GM12878 (cell line): ENCODE measurements around the gene RESP18. TPM values are rescaled to one million over a fixed set of nuclear protein-coding genes. Genes with fewer than 3 reads are reported as not detected.

Source experiments
- ATAC-seq: fragments of 200-7000 bp; cut with Tn5 transposase; 3 replicates; pipeline ENCODE4 v1.9.1; 2020; ENCODE audit warnings: mild to moderate bottlenecking, moderate library complexity
- BruUV-seq: library from RNA; stranded (reverse); fragments of 400-500 nt; replicated peaks from 2 replicates; lab custom pipeline; 2021; lab: Mats Ljungman, UMichigan
- CTCF ChIA-PET: fragments of 300-600 bp; sonication (Branson Sonifier 250); formaldehyde crosslinking; extraction: SDS; loops from one replicate; lab custom pipeline; 2021; ENCODE audit warnings: inconsistent platforms; lab: Yijun Ruan, JAX
- POLR2A ChIA-PET: fragments of 350-600 bp; formaldehyde crosslinking; extraction: SDS; loops from one replicate; lab custom pipeline; 2021; ENCODE audit warnings: inconsistent platforms; lab: Charles Lee
- RAD21 ChIA-PET: fragments of 300-600 bp; sonication (Branson Sonifier 250); formaldehyde crosslinking; loops from one replicate; lab custom pipeline; 2023; ENCODE audit warnings: antibody characterized with exemption; ENCODE audit not compliant: unreplicated experiment; lab: Charles Lee
- SMC1A ChIA-PET: fragments of 300-600 bp; sonication (Branson Sonifier 250); formaldehyde crosslinking; loops from one replicate; lab custom pipeline; 2023; ENCODE audit not compliant: unreplicated experiment, uncharacterized antibody; lab: Charles Lee
- DNase-seq: peaks from one replicate; pipeline ENCODE4 v3.0.0-alpha.2; 2011; ENCODE audit warnings: low read depth, low spot score
- FAIRE-seq: peaks from 3 replicates; lab custom pipeline; 2011; peaks lifted over from hg19 to GRCh38; lab: Jason Lieb, UNC
- H2AFZ ChIP-seq: 2 replicates; pipeline ENCODE4 v1.6.0; 2011; ENCODE audit warnings: low read depth, low read length, control low read depth; ENCODE audit not compliant: control insufficient read depth
- H3K27ac ChIP-seq: 2 replicates; pipeline ENCODE4 v1.5.1; 2011; ENCODE audit warnings: control low read depth; ENCODE audit not compliant: control insufficient read depth, insufficient read depth
- H3K27me3 ChIP-seq, 2 experiments: replicated peaks in 1 of 2; 2 replicates each; pipeline versions ENCODE4 v1.6.0 to v1.6.1; 2011; ENCODE audit warnings: low read length in 1 of 2; ENCODE audit not compliant: control insufficient read depth in 2 of 2, insufficient read depth in 2 of 2
- H3K36me3 ChIP-seq, 2 experiments: 2 replicates each; pipeline ENCODE4 v1.5.1; 2011; ENCODE audit warnings: low read length in 1 of 2; ENCODE audit not compliant: control insufficient read depth in 2 of 2, insufficient read depth in 2 of 2
- H3K4me1 ChIP-seq: 2 replicates; pipeline ENCODE4 v1.6.1; 2011; ENCODE audit warnings: mild to moderate bottlenecking, low read length, moderate library complexity, mixed read lengths; ENCODE audit not compliant: control insufficient read depth, insufficient read depth
- H3K4me2 ChIP-seq: 2 replicates; pipeline ENCODE4 v1.6.0; 2011; ENCODE audit warnings: control low read depth; ENCODE audit not compliant: control insufficient read depth, insufficient read depth
- H3K4me3 ChIP-seq: fragments of 200-600 bp; sonication (generic); 2 replicates; pipeline ENCODE4 v1.5.1; 2016
- H3K79me2 ChIP-seq: 2 replicates; pipeline ENCODE4 v1.6.0; 2011; ENCODE audit warnings: low read length; ENCODE audit not compliant: control insufficient read depth, insufficient read depth
- H3K9ac ChIP-seq: 2 replicates; pipeline ENCODE4 v1.8.0; 2011; ENCODE audit warnings: low read length, control low read depth, mixed read lengths; ENCODE audit not compliant: control insufficient read depth, insufficient read depth
- H3K9me3 ChIP-seq: replicated peaks from 3 replicates; pipeline ENCODE4 v1.5.1; 2011; ENCODE audit warnings: mild to moderate bottlenecking, low read length; ENCODE audit not compliant: control insufficient read depth, insufficient read depth
- H4K20me1 ChIP-seq: 2 replicates; pipeline ENCODE4 v1.6.0; 2011; ENCODE audit not compliant: control insufficient read depth, insufficient read depth
- CBFB ChIP-seq: IDR thresholded peaks from 2 replicates; pipeline ENCODE4 v1.6.1; 2016; ENCODE audit warnings: antibody characterized with exemption, low read depth
- E4F1 ChIP-seq: fragments of 450-650 bp; IDR thresholded peaks from 2 replicates; pipeline ENCODE4 v1.6.1; 2018; ENCODE audit warnings: borderline replicate concordance, mild to moderate bottlenecking; ENCODE audit not compliant: partially characterized antibody
- EGR1 ChIP-seq, 2 experiments: IDR thresholded peaks; 1 replicate in 1 of 2; 2 replicates in 1 of 2; pipeline ENCODE4 v1.6.1; 2011 to 2012; ENCODE audit warnings: low read depth in 2 of 2, low read length in 2 of 2, borderline replicate concordance in 1 of 2, mild to moderate bottlenecking in 1 of 2, moderate library complexity in 1 of 2
- IRF4 ChIP-seq: IDR thresholded peaks from 2 replicates; pipeline ENCODE4 v1.6.1; 2011; ENCODE audit warnings: low read depth, low read length
- KAT2A ChIP-seq: conservative IDR thresholded peaks from 2 replicates; pipeline ENCODE4 v1.6.1; 2011; ENCODE audit warnings: low read depth, low read length; ENCODE audit not compliant: control insufficient read depth
- NFYA ChIP-seq: IDR thresholded peaks from 2 replicates; pipeline ENCODE4 v1.6.1; 2011; ENCODE audit warnings: low read depth, mild to moderate bottlenecking, low read length, improper control_type of control experiment, borderline replicate concordance
- PKNOX1 ChIP-seq: fragments of 450-650 bp; IDR thresholded peaks from 2 replicates; pipeline ENCODE4 v1.6.1; 2016; ENCODE audit warnings: mild to moderate bottlenecking
- PML ChIP-seq: IDR thresholded peaks from 2 replicates; pipeline ENCODE4 v1.6.1; 2012; ENCODE audit warnings: low read length, inconsistent platforms
- RAD21 ChIP-seq: IDR thresholded peaks from 2 replicates; pipeline ENCODE4 v1.6.1; 2011; ENCODE audit warnings: mild to moderate bottlenecking, low read depth, low read length, moderate library complexity; ENCODE audit not compliant: insufficient read depth
- RAD51 ChIP-seq: fragments of 450-650 bp; IDR thresholded peaks from 2 replicates; pipeline ENCODE4 v1.6.1; 2016; ENCODE audit warnings: moderate library complexity, mild to moderate bottlenecking, inconsistent platforms
- RCOR1 ChIP-seq: conservative IDR thresholded peaks from 2 replicates; pipeline ENCODE4 v1.6.1; 2012; ENCODE audit warnings: low read depth, low read length, improper control_type of control experiment
- REST ChIP-seq: IDR thresholded peaks from 2 replicates; pipeline ENCODE4 v1.6.1; 2012; ENCODE audit warnings: mild to moderate bottlenecking, low read depth, low read length
- RFX5 ChIP-seq: IDR thresholded peaks from 2 replicates; pipeline ENCODE4 v1.6.1; 2011; ENCODE audit warnings: low read depth, low read length, improper control_type of control experiment
- SIX5 ChIP-seq: IDR thresholded peaks from 2 replicates; pipeline ENCODE4 v1.6.1; 2011; ENCODE audit warnings: mild to moderate bottlenecking, low read depth, low read length, moderate library complexity; ENCODE audit not compliant: severe bottlenecking
- ZBTB4 ChIP-seq: fragments of 450-650 bp; formaldehyde crosslinking; IDR thresholded peaks from 2 replicates; pipeline ENCODE4 v1.4.0; 2022; ENCODE audit warnings: mild to moderate bottlenecking, moderate library complexity
- WGBS: methylation state at CpG from one replicate; pipeline ENCODE4 v1.1.6; 2016; ENCODE audit warnings: low lambda C conversion rate; ENCODE audit not compliant: insufficient replicate concordance, insufficient coverage; ENCODE audit errors: missing lambda C conversion rate; 5-methylcytosine and 5-hydroxymethylcytosine counted together
- in situ Hi-C: fragments of 300-500 bp; cut with MboI; formaldehyde crosslinking; loops from 9 replicates; pipeline ENCODE4 v1.14.3; 2018; ENCODE audit warnings: mixed read lengths
- intact Hi-C: fragments of 100-400 bp; cut with micrococcal nuclease; formaldehyde crosslinking; loops from one replicate; pipeline ENCODE4 v1.14.2; 2022; ENCODE audit not compliant: unreplicated experiment
- polyA plus RNA-seq, 11 experiments: library from polyadenylated mRNA; depleted of rRNA in 4 of 11; unstranded in 6 of 11; stranded (reverse) in 5 of 11; fragments of >200 nt; fragmentation: Nextera tagmentation in 4 of 11; fragmentation: Illumina TruSeq in 1 of 11; extraction: Ambion mirVana in 4 of 11; extraction: Trizol in 1 of 11; gene quantifications; 1 replicate in 1 of 11; 2 replicates in 10 of 11; pipeline versions ENCODE4 v1.2.1 to v1.2.3, GENCODE V29; 2011 to 2016; ENCODE audit warnings: inconsistent platforms in 2 of 11, missing spikeins in 2 of 11, low read depth in 1 of 11
- total RNA-seq, 4 experiments: library from RNA; depleted of rRNA in 3 of 4; stranded (reverse); fragments of >200 nt in 3 of 4; fragmentation: Illumina TruSeq in 1 of 4; extraction: Trizol in 1 of 4; gene quantifications; 2 replicates each; pipeline versions ENCODE4 v1.2.1 to v1.2.3, GENCODE V29; 2013 to 2021

RESP18 gene
- total and polyA plus RNA-seq, 10 of the 15 experiments (the other 5 are each of a cell fraction or from before 2014, with no cell fraction given): not detected

- no TSS peak for BruUV-seq
- Histone ChIP-seq H3K27ac (no peak overlapping the region), H4K20me1 (no peaks in the 10 kb centered on the region), H3K36me3 (no peaks in the 10 kb centered on the region), H3K9ac (no peak overlapping the region), H3K4me3 (no peak overlapping the region), H3K79me2 (no peaks in the 10 kb centered on the region), H3K9me3 (peaks cover 2% of the 10 kb centered on the region; the same call in 1 of the 3 replicates)
- SMC1A ChIA-PET: no interaction called here
- ATAC-seq (no peak), DNase-seq (no peak), FAIRE-seq (no peak)
- POLR2A ChIA-PET: no interaction called here
- intact Hi-C loops: no loop called here
- CTCF ChIA-PET: interaction anchor here (0.8 to 1.5 kb wide), 2 partner anchors 11 to 18 kb away, joined by 3 read pairs; no protein-coding TSS in a partner anchor
- 50% methylated on average over 2 of the region's 2 CpGs for WGBS
- no peak for TF ChIP-seq PML
- TF ChIP-seq ZBTB4: no peak
- no peak for TF ChIP-seq SIX5
- no peak for TF ChIP-seq RFX5
- no peak for TF ChIP-seq CBFB
- TF ChIP-seq REST: no peak
- no peak for TF ChIP-seq EGR1 (IDR thresholded peaks at IDR 0.05; ENCODE audit: borderline replicate concordance in 1 of 2, low read depth in 2 of 2, low read length in 2 of 2)
- TF ChIP-seq PKNOX1: no peak
- TF ChIP-seq E4F1: no peak
- TF ChIP-seq IRF4: no peak
- TF ChIP-seq KAT2A: no peak
- TF ChIP-seq RCOR1: no peak
- no peak for TF ChIP-seq RAD51
- no peak for TF ChIP-seq RAD21
- TF ChIP-seq NFYA: no peak
- TF ChIP-seq, all 136 proteins: peak for 0
- RAD21 ChIA-PET: no interaction called here
- Histone ChIP-seq H3K4me1 (no peaks in the 10 kb centered on the region), H3K27me3 (peaks cover 0 to 5% of the 10 kb centered on the region in 2 experiments; a peak in 2 of 4 replicates), H2AFZ (no peak overlapping the region), H3K4me2 (no peak overlapping the region)
- in situ Hi-C loops: no loop called here
Observed at GRCh38 chr2:219334076-219334475, 1.5 kb upstream of the RESP18 start.
